Trophoblast cell (in vitro differentiated cells and primary cell): ENCODE data around the gene CEP164.

ENCODE experiments used
- DNase-seq, 2 donors: peaks; one replicate each; pipeline ENCODE4 v3.0.0-alpha.2; 2016
- H2AFZ ChIP-seq: 2 replicates; pipeline ENCODE4 v1.6.1; 2013; ENCODE audit warnings: low read length, moderate library complexity, mild to moderate bottlenecking; ENCODE audit not compliant: insufficient read depth, poor library complexity
- H2AK5ac ChIP-seq: 2 replicates; pipeline ENCODE4 v1.6.1; 2013; ENCODE audit warnings: mild to moderate bottlenecking, low read length
- H2BK120ac ChIP-seq: 2 replicates; pipeline ENCODE4 v1.6.1; 2013; ENCODE audit warnings: low read length, mild to moderate bottlenecking, moderate library complexity; ENCODE audit not compliant: insufficient read depth, poor library complexity
- H2BK12ac ChIP-seq: 2 replicates; pipeline ENCODE4 v1.6.1; 2013; ENCODE audit warnings: mild to moderate bottlenecking, low read length, moderate library complexity
- H2BK5ac ChIP-seq: 2 replicates; pipeline ENCODE4 v1.6.1; 2013; ENCODE audit warnings: low read length, low read depth, moderate library complexity, mild to moderate bottlenecking; ENCODE audit not compliant: poor library complexity
- H3K14ac ChIP-seq: 2 replicates; pipeline ENCODE4 v1.6.1; 2013; ENCODE audit warnings: mild to moderate bottlenecking, low read length
- H3K18ac ChIP-seq: 2 replicates; pipeline ENCODE4 v1.6.1; 2013; ENCODE audit warnings: mild to moderate bottlenecking, low read length
- H3K23ac ChIP-seq: 2 replicates; pipeline ENCODE4 v1.6.1; 2013; ENCODE audit warnings: low read length
- H3K27ac ChIP-seq: 2 replicates; pipeline ENCODE4 v1.5.1; 2013; ENCODE audit warnings: low read depth, mild to moderate bottlenecking, inconsistent platforms, low read length, moderate library complexity
- H3K27me3 ChIP-seq: 2 replicates; pipeline ENCODE4 v1.6.1; 2013; ENCODE audit warnings: inconsistent platforms, mild to moderate bottlenecking, low read length, moderate library complexity; ENCODE audit not compliant: insufficient read depth
- H3K36me3 ChIP-seq, 2 experiments: 1 replicate in 1 of 2; 2 replicates in 1 of 2; pipeline ENCODE4 v1.6.1; 2013; ENCODE audit warnings: low read length in 2 of 2, mild to moderate bottlenecking in 2 of 2, moderate library complexity in 1 of 2; ENCODE audit not compliant: insufficient read depth in 2 of 2, control insufficient read depth in 1 of 2
- H3K4ac ChIP-seq: 2 replicates; pipeline ENCODE4 v1.6.1; 2013; ENCODE audit warnings: low read depth, mild to moderate bottlenecking, low read length, moderate library complexity
- H3K4me1 ChIP-seq, 2 experiments: 1 replicate in 1 of 2; 2 replicates in 1 of 2; pipeline ENCODE4 v1.6.1; 2013; ENCODE audit warnings: low read length in 2 of 2, mild to moderate bottlenecking in 2 of 2, moderate library complexity in 1 of 2; ENCODE audit not compliant: insufficient read depth in 2 of 2, control insufficient read depth in 1 of 2
- H3K4me2 ChIP-seq: 2 replicates; pipeline ENCODE4 v1.6.1; 2013; ENCODE audit warnings: inconsistent platforms, mild to moderate bottlenecking, low read length, moderate library complexity
- H3K4me3 ChIP-seq: 2 replicates; pipeline ENCODE4 v1.5.1; 2013; ENCODE audit warnings: mild to moderate bottlenecking, low read depth, low read length, inconsistent platforms
- H3K79me1 ChIP-seq: one replicate; pipeline ENCODE4 v1.6.1; 2013; ENCODE audit warnings: low read length
- H3K79me2 ChIP-seq: 2 replicates; pipeline ENCODE4 v1.6.1; 2013; ENCODE audit warnings: low read length, mild to moderate bottlenecking; ENCODE audit not compliant: control insufficient read depth, insufficient read depth, poor library complexity
- H3K9ac ChIP-seq: 2 replicates; pipeline ENCODE4 v1.6.1; 2013; ENCODE audit warnings: mild to moderate bottlenecking, low read length
- H3K9me3 ChIP-seq: 2 replicates; pipeline ENCODE4 v1.6.1; 2013; ENCODE audit warnings: low read depth, mild to moderate bottlenecking, control low read depth, inconsistent platforms, low read length; ENCODE audit not compliant: insufficient read depth
- H4K12ac ChIP-seq: 2 replicates; pipeline ENCODE4 v1.6.1; 2013; ENCODE audit warnings: low read depth, mild to moderate bottlenecking, low read length, moderate library complexity
- H4K8ac ChIP-seq: 2 replicates; pipeline ENCODE4 v1.6.1; 2013; ENCODE audit warnings: low read depth, mild to moderate bottlenecking, low read length, moderate library complexity
- H4K91ac ChIP-seq: one replicate; pipeline ENCODE4 v1.6.1; 2013; ENCODE audit warnings: low read depth, mild to moderate bottlenecking, low read length, moderate library complexity
- WGBS: extraction: QIAGEN DNeasy Blood & Tissue Kit; methylation state at CpG from one replicate; pipeline ENCODE4 v1.1.7; 2013; ENCODE audit warnings: missing lambda C conversion rate; ENCODE audit not compliant: insufficient read length, insufficient coverage; ENCODE audit errors: extremely low coverage; 5-methylcytosine and 5-hydroxymethylcytosine counted together

The CEP164 gene

GRCh38 chr11:117434481-117434880 is 106.8 kb downstream of the CEP164 start:
- H3K23ac ChIP-seq = no peak overlapping the region
- no peaks in the 10 kb centered on the region for H3K79me1 ChIP-seq
- H2BK12ac ChIP-seq = no peak overlapping the region
- H3K4ac ChIP-seq = no peak overlapping the region
- H3K27ac ChIP-seq = no peak overlapping the region
- H2AFZ ChIP-seq = no peak overlapping the region
- no peaks in the 10 kb centered on the region for H3K9me3 ChIP-seq
- DNase-seq = no peak
- no peak overlapping the region for H3K9ac ChIP-seq
- H4K8ac ChIP-seq = no peak overlapping the region
- H4K12ac ChIP-seq = no peak overlapping the region
- H3K27me3 ChIP-seq = no peaks in the 10 kb centered on the region
- H3K14ac ChIP-seq = no peak overlapping the region
- 100% methylated on average over 1 of the region's 1 CpG for WGBS
- no peak overlapping the region for H3K4me2 ChIP-seq
- no peaks in the 10 kb centered on the region for H3K79me2 ChIP-seq
- H3K4me1 ChIP-seq = no peaks in the 10 kb centered on the region
- H3K4me3 ChIP-seq = no peak overlapping the region
- no peak overlapping the region for H2AK5ac ChIP-seq
- no peak overlapping the region for H4K91ac ChIP-seq
- H3K36me3 ChIP-seq = no peaks in the 10 kb centered on the region
- H3K18ac ChIP-seq = no peak overlapping the region
- no peak overlapping the region for H2BK120ac ChIP-seq
- no peak overlapping the region for H2BK5ac ChIP-seq

DNA sequence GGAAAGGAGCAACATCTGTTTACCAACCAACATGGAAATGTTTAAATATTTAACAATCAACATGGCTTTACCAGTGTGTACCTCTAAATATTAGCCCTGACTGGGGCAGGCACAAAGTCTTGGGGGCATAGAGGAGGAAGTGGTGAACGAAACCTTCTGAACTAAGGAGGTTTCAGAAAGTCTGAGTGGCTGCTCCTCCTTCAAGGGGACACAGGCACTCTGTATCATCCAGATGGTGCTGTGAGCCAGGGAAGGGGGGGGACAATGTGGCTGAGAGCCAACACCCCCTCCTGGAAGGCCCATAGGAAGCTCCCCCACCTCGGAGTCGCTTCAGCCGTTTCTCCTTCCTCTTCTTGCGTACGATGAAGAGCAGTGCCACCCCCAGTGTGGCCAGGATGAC is 107.7 kb downstream of the CEP164 start:
- Histone ChIP-seq H2BK5ac (no peak overlapping the region), H3K27ac (no peak overlapping the region), H4K91ac (no peak overlapping the region), H4K8ac (no peak overlapping the region), H3K14ac (no peak overlapping the region), H3K79me2 (no peaks in the 10 kb centered on the region), H3K18ac (no peak overlapping the region), H3K4me3 (no peak overlapping the region), H2BK120ac (no peak overlapping the region), H3K23ac (no peak overlapping the region), H3K9me3 (no peaks in the 10 kb centered on the region), H4K12ac (no peak overlapping the region), H3K79me1 (no peaks in the 10 kb centered on the region), H3K9ac (no peak overlapping the region), H3K4me1 (no peaks in the 10 kb centered on the region), H3K4me2 (no peak overlapping the region), H3K4ac (no peak overlapping the region), H2AFZ (no peak overlapping the region), H2BK12ac (no peak overlapping the region), H3K27me3 (no peaks in the 10 kb centered on the region), H3K36me3 (no peaks in the 10 kb centered on the region), H2AK5ac (no peak overlapping the region)
- no CpG with 5 or more reads among the region's 6 CpGs for WGBS
- no peak for DNase-seq

DNA sequence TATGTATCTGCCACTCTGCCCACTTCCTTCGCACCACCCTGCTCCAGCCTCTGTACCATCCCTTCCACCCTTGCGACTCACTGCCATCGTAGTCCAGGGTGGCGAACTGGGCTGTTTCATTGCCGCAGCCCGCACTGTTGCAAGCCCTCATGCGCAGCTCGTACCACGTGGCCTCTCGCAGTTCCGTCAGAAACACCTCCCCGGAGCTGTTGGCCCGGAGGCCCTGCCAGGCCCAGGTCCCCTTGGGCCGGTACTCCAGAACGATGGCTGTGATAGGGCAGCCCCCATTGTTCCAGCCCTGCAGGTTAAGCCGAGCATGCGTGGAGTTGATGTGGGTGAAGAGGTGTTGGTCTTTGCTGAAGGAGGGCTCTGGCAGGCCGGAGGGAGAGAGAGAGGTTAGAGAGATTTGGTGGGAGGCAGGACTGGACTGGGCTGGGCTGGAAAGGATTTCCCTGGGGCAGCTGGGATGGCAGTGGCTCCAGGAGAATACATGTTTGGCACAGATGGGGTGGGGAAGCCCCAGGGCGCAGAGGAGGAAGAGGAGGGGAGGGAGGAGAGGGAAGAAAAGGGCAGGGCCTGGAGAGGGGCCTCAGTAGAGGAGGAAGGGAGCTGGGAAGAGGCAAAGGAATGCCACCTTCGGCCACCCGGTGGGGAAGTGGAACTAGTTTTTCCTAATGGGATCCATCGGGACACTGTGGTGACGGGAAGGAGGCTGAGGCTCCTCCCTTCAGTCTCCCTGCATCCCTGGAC is 109.6 kb downstream of the CEP164 start:
- H2BK120ac ChIP-seq = no peak overlapping the region
- no peaks in the 10 kb centered on the region for H3K79me1 ChIP-seq
- H3K36me3 ChIP-seq = no peaks in the 10 kb centered on the region
- H3K23ac ChIP-seq = no peak overlapping the region
- H4K12ac ChIP-seq = no peak overlapping the region
- no peak overlapping the region for H2AK5ac ChIP-seq
- H4K91ac ChIP-seq = no peak overlapping the region
- no peaks in the 10 kb centered on the region for H3K27me3 ChIP-seq
- H2BK5ac ChIP-seq = no peak overlapping the region
- no peaks in the 10 kb centered on the region for H3K79me2 ChIP-seq
- H3K14ac ChIP-seq = no peak overlapping the region
- no peak overlapping the region for H4K8ac ChIP-seq
- no peak for DNase-seq
- H2BK12ac ChIP-seq = no peak overlapping the region
- no peaks in the 10 kb centered on the region for H3K4me1 ChIP-seq
- H3K9me3 ChIP-seq = no peaks in the 10 kb centered on the region
- H2AFZ ChIP-seq = no peak overlapping the region
- no peak overlapping the region for H3K27ac ChIP-seq
- H3K4me2 ChIP-seq = no peak overlapping the region
- H3K18ac ChIP-seq = no peak overlapping the region
- no CpG with 5 or more reads among the region's 23 CpGs for WGBS
- H3K4me3 ChIP-seq = no peak overlapping the region
- no peak overlapping the region for H3K4ac ChIP-seq
- no peak overlapping the region for H3K9ac ChIP-seq

DNA sequence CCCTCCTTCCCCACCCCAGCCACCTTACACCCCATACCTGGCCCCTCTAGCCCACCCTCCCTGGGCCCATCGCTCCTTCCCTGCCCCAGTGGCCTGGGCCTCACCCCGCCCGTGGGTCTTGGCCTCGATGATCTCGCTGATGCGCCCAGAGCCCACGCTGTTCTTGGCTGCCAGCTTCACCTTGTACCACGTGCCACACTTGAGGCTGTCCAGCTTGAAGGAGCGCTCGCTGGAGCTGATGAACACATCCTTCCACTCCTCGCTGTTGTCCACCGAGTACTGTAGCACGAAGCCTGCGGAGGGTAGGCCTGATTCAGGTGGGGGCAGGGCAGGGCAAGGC is 110.1 kb downstream of the CEP164 start:
- no peaks in the 10 kb centered on the region for H3K79me1 ChIP-seq
- no peak overlapping the region for H3K18ac ChIP-seq
- H2BK12ac ChIP-seq = no peak overlapping the region
- no peak for DNase-seq
- H2AK5ac ChIP-seq = no peak overlapping the region
- H3K27me3 ChIP-seq = no peaks in the 10 kb centered on the region
- H3K36me3 ChIP-seq = no peaks in the 10 kb centered on the region
- no peak overlapping the region for H2AFZ ChIP-seq
- H3K9me3 ChIP-seq = no peaks in the 10 kb centered on the region
- H3K4me1 ChIP-seq = no peaks in the 10 kb centered on the region
- no peak overlapping the region for H2BK5ac ChIP-seq
- H3K4me2 ChIP-seq = no peak overlapping the region
- no peak overlapping the region for H2BK120ac ChIP-seq
- no peak overlapping the region for H3K9ac ChIP-seq
- H3K23ac ChIP-seq = no peak overlapping the region
- no peak overlapping the region for H4K12ac ChIP-seq
- no peak overlapping the region for H3K4ac ChIP-seq
- no peak overlapping the region for H3K14ac ChIP-seq
- no peak overlapping the region for H3K4me3 ChIP-seq
- H3K79me2 ChIP-seq = no peaks in the 10 kb centered on the region
- no peak overlapping the region for H4K91ac ChIP-seq
- WGBS = no CpG with 5 or more reads among the region's 14 CpGs
- H3K27ac ChIP-seq = no peak overlapping the region
- no peak overlapping the region for H4K8ac ChIP-seq
